ENCODE data around the gene PARL.
"Not testable (repeated sequence)": the region's sequence is repeated elsewhere in the genome, so short reads cannot be mapped to it uniquely, and the experiment has no call there.

PARL gene

GRCh38 chr3:183898028-183898431 is 13.3 kb upstream of the PARL start:
- DNase-seq, result no peak

- no peak for DNase-seq
Observed at GRCh38 chr3:183897606-183898005, 12.9 kb upstream of the PARL start.

- DNase-seq, result no peak
Observed at GRCh38 chr3:183896610-183897009, 11.9 kb upstream of the PARL start.

GRCh38 chr3:183896184-183896583 is 11.5 kb upstream of the PARL start:
- DNase-seq, result no peak

GRCh38 chr3:183895774-183896173 is 11.1 kb upstream of the PARL start:
- no peak for DNase-seq

- peak; percentile 52 for DNase-seq
Observed at GRCh38 chr3:183895296-183895695, 10.6 kb upstream of the PARL start.

- no peak for DNase-seq
Observed at GRCh38 chr3:183892610-183893214, 8.0 kb upstream of the PARL start.

- DNase-seq, result no peak
Observed at GRCh38 chr3:183885766-183886165, 1.1 kb upstream of the PARL start.

GRCh38 chr3:183884097-183884426 is 618 bp downstream of the PARL start:
- no peak for DNase-seq

- no peak for DNase-seq
Observed at GRCh38 chr3:183883291-183884096, 1.2 kb downstream of the PARL start.

- DNase-seq, result no peak
Observed at GRCh38 chr3:183880121-183880520, 4.6 kb downstream of the PARL start.

- no peak for DNase-seq
Observed at GRCh38 chr3:183879243-183879642, 5.4 kb downstream of the PARL start.

GRCh38 chr3:183878071-183878470 is 6.6 kb downstream of the PARL start:
- DNase-seq, result no peak

- not testable (repeated sequence) for DNase-seq
Observed at GRCh38 chr3:183877227-183877626, 7.5 kb downstream of the PARL start.

- no peak for DNase-seq
Observed at GRCh38 chr3:183875411-183875810, 9.3 kb downstream of the PARL start.

GRCh38 chr3:183873914-183874313 is 10.8 kb downstream of the PARL start:
- DNase-seq, result no peak

- DNase-seq, result no peak
Observed at GRCh38 chr3:183871541-183871940, 13.1 kb downstream of the PARL start.

GRCh38 chr3:183870563-183870962 is 14.1 kb downstream of the PARL start:
- DNase-seq, result no peak

GRCh38 chr3:183868796-183869195 is 15.9 kb downstream of the PARL start:
- no peak for DNase-seq

GRCh38 chr3:183862610-183863009 is 22.1 kb downstream of the PARL start:
- DNase-seq, result no peak

GRCh38 chr3:183857863-183858262 is 26.8 kb downstream of the PARL start:
- DNase-seq, result no peak

- no peak for DNase-seq
Observed at GRCh38 chr3:183854318-183855035, 30.2 kb downstream of the PARL start.

- peak; percentile 66 for DNase-seq
Observed at GRCh38 chr3:183845608-183846288, 38.9 kb downstream of the PARL start.

- no peak for DNase-seq
Observed at GRCh38 chr3:183845090-183845489, 39.6 kb downstream of the PARL start.

Data from fibroblast of skin of right quadriceps (primary cell).